HepG2 (cell line): ENCODE data around the gene SLC7A8. TPM values are rescaled to one million over a fixed set of nuclear protein-coding genes. Genes with fewer than 3 reads are reported as not detected.

Experiments
- ATAC-seq: fragments of 200-7000 bp; cut with Tn5 transposase; 3 replicates; pipeline ENCODE4 v1.9.1; 2020; ENCODE audit warnings: mild to moderate bottlenecking, moderate library complexity
- BruUV-seq: library from RNA; stranded (reverse); fragments of 400-500 nt; replicated peaks from 2 replicates; lab custom pipeline; 2021; lab: Mats Ljungman, UMichigan
- CTCF ChIA-PET: fragments of 300-600 bp; formaldehyde crosslinking; extraction: SDS; loops from one replicate; lab custom pipeline; 2021; ENCODE audit warnings: low total read pairs, inconsistent platforms, low intra/inter-chr PET ratio; lab: Yijun Ruan, JAX
- POLR2A ChIA-PET: fragments of 350-600 bp; sonication (Branson Sonifier 250); formaldehyde crosslinking; loops from one replicate; lab custom pipeline; 2020; ENCODE audit warnings: antibody characterized with exemption, inconsistent platforms; lab: Yijun Ruan, JAX
- DNase-seq: peaks from one replicate; pipeline ENCODE4 v3.0.0-alpha.2; 2015; ENCODE audit warnings: low spot score
- FAIRE-seq: peaks from 3 replicates; lab custom pipeline; 2011; peaks lifted over from hg19 to GRCh38; lab: Jason Lieb, UNC
- H2AFZ ChIP-seq: one replicate; pipeline ENCODE4 v1.6.1; 2011; ENCODE audit warnings: low read length, inconsistent platforms
- H3K27ac ChIP-seq: fragments of 300-600 bp; 3 replicates; pipeline ENCODE4 v1.8.0; 2011; ENCODE audit warnings: mixed run types, mild to moderate bottlenecking, mixed read lengths, low read length, inconsistent platforms; ENCODE audit not compliant: insufficient read depth; ENCODE audit errors: extremely low read length
- H3K27me3 ChIP-seq, 2 experiments: fragments of 200-600 bp in 1 of 2; 2 replicates in 1 of 2; 3 replicates in 1 of 2; pipeline versions ENCODE4 v1.6.0 to v1.8.0; 2011; ENCODE audit warnings: low read length in 2 of 2, mild to moderate bottlenecking in 2 of 2, moderate library complexity in 2 of 2, inconsistent platforms in 1 of 2; ENCODE audit not compliant: insufficient read depth in 2 of 2, control insufficient read depth in 1 of 2
- H3K36me3 ChIP-seq, 2 experiments: fragments of 200-600 bp in 1 of 2; replicated peaks in 1 of 2; 2 replicates in 1 of 2; 3 replicates in 1 of 2; pipeline versions ENCODE4 v1.5.1 to v1.8.0; 2011; ENCODE audit warnings: low read length in 2 of 2, inconsistent platforms in 1 of 2; ENCODE audit not compliant: insufficient read depth in 2 of 2, control insufficient read depth in 1 of 2
- H3K4me1 ChIP-seq: 2 replicates; pipeline ENCODE4 v1.5.1; 2012; ENCODE audit warnings: low read length, inconsistent platforms; ENCODE audit not compliant: insufficient read depth
- H3K4me2 ChIP-seq: 2 replicates; pipeline ENCODE4 v1.6.0; 2011; ENCODE audit warnings: low read depth, low read length, inconsistent platforms
- H3K4me3 ChIP-seq, 3 experiments: fragments of 200-600 bp in 1 of 3; sonication (generic), shearing (Covaris generic) in 1 of 3; replicated peaks in 1 of 3; 2 replicates each; pipeline ENCODE4 v1.5.1; 2011 to 2016; ENCODE audit warnings: low read length in 3 of 3, inconsistent platforms in 2 of 3, low read depth in 2 of 3, mild to moderate bottlenecking in 2 of 3, control low read depth in 1 of 3, mixed read lengths in 1 of 3; ENCODE audit not compliant: insufficient read depth in 1 of 3
- H3K79me2 ChIP-seq: one replicate; pipeline ENCODE4 v1.6.1; 2011; ENCODE audit warnings: low read length, inconsistent platforms; ENCODE audit not compliant: insufficient read depth
- H3K9ac ChIP-seq: 2 replicates; pipeline ENCODE4 v1.6.0; 2011; ENCODE audit warnings: mild to moderate bottlenecking, low read depth, low read length, inconsistent platforms; ENCODE audit not compliant: insufficient read depth
- H3K9me3 ChIP-seq: 2 replicates; pipeline ENCODE4 v1.5.1; 2012; ENCODE audit warnings: mild to moderate bottlenecking, low read length
- H4K20me1 ChIP-seq: 2 replicates; pipeline ENCODE4 v1.6.0; 2011; ENCODE audit warnings: inconsistent platforms, mild to moderate bottlenecking, low read length, moderate library complexity; ENCODE audit not compliant: insufficient read depth
- BORCS8-MEF2B ChIP-seq: sonication (generic); formaldehyde crosslinking; IDR thresholded peaks from 2 replicates; pipeline ENCODE4 v1.8.0; 2022; ENCODE audit warnings: mild to moderate bottlenecking, missing genetic modification reagents
- DRAP1 ChIP-seq: IDR thresholded peaks from 2 replicates; pipeline ENCODE4 v1.6.1; 2016; ENCODE audit warnings: missing genetic modification reagents, missing compliant biosample characterization
- ESRRA ChIP-seq: sonication (generic); formaldehyde crosslinking; IDR thresholded peaks from 2 replicates; pipeline ENCODE4 v1.5.1; 2020; ENCODE audit warnings: mild to moderate bottlenecking, low read depth, missing genetic modification reagents
- HMGXB4 ChIP-seq, 2 experiments: sonication (generic) in 1 of 2; formaldehyde crosslinking in 1 of 2; IDR thresholded peaks; 2 replicates each; pipeline versions ENCODE4 v1.4.0 to v1.6.1; 2018 to 2020; ENCODE audit warnings: missing genetic modification reagents in 2 of 2, borderline replicate concordance in 1 of 2, low read depth in 1 of 2, mild to moderate bottlenecking in 1 of 2, missing biosample characterization in 1 of 2
- IRX3 ChIP-seq: sonication (generic); formaldehyde crosslinking; IDR thresholded peaks from 2 replicates; pipeline ENCODE4 v1.8.1; 2023; ENCODE audit warnings: mild to moderate bottlenecking, low read depth, missing genetic modification reagents, borderline replicate concordance
- MXI1 ChIP-seq: IDR thresholded peaks from 3 replicates; pipeline ENCODE4 v1.6.1; 2012; ENCODE audit warnings: low read depth, low read length, inconsistent platforms, borderline replicate concordance
- NFRKB ChIP-seq: fragments of 450-650 bp; IDR thresholded peaks from 2 replicates; pipeline ENCODE4 v1.6.1; 2017
- SP2 ChIP-seq: sonication (generic); formaldehyde crosslinking; IDR thresholded peaks from 2 replicates; pipeline ENCODE4 v1.5.1; 2020; ENCODE audit warnings: mild to moderate bottlenecking, missing genetic modification reagents
- ZBTB37 ChIP-seq: sonication (generic); formaldehyde crosslinking; IDR thresholded peaks from 2 replicates; pipeline ENCODE4 v1.4.0; 2020; ENCODE audit warnings: mild to moderate bottlenecking, missing genetic modification reagents
- ZNF646 ChIP-seq: sonication (generic); formaldehyde crosslinking; IDR thresholded peaks from 2 replicates; pipeline ENCODE4 v1.9.0; 2021; ENCODE audit warnings: mild to moderate bottlenecking, missing genetic modification reagents
- ZNF709 ChIP-seq: sonication (generic); formaldehyde crosslinking; IDR thresholded peaks from 2 replicates; pipeline ENCODE4 v1.5.0; 2020; ENCODE audit warnings: mild to moderate bottlenecking, missing genetic modification reagents
- ZNF713 ChIP-seq: sonication (generic); formaldehyde crosslinking; IDR thresholded peaks from 2 replicates; pipeline ENCODE4 v1.4.0; 2020; ENCODE audit warnings: mild to moderate bottlenecking, missing genetic modification reagents
- WGBS: methylation state at CpG from one replicate; pipeline ENCODE4 v1.1.6; 2017; ENCODE audit warnings: low lambda C conversion rate; 5-methylcytosine and 5-hydroxymethylcytosine counted together
- in situ Hi-C: cut with HindIII; loops from 2 replicates; pipeline ENCODE4 v1.10.0; 2017; ENCODE audit warnings: low pct_unique_long_range_greater_than_20kb; ENCODE audit not compliant: extremely low pct_ligation_motif_present
- intact Hi-C: fragments of 100-400 bp; cut with micrococcal nuclease; formaldehyde crosslinking; loops from one replicate; pipeline ENCODE4 v1.10.0; 2022; ENCODE audit not compliant: unreplicated experiment
- polyA plus RNA-seq, 8 experiments: library from polyadenylated mRNA; depleted of rRNA in 3 of 8; stranded (reverse) in 7 of 8; unstranded in 1 of 8; fragments of >200 nt; fragmentation: Illumina TruSeq in 4 of 8; extraction: Trizol in 4 of 8; gene quantifications; 2 replicates each; pipeline versions ENCODE4 v1.2.1 to v1.2.3, GENCODE V29; 2011 to 2016; ENCODE audit warnings: low read depth in 4 of 8, missing spikeins in 1 of 8, mixed read lengths in 1 of 8; ENCODE audit not compliant: insufficient read depth in 1 of 8
- total RNA-seq, 5 experiments: library from RNA; depleted of rRNA; stranded (reverse); fragments of >200 nt; fragmentation: Illumina TruSeq; extraction: Trizol; gene quantifications; 2 replicates each; pipeline ENCODE4 v1.2.3, GENCODE V29; 2016; ENCODE audit warnings: low read depth in 1 of 5

Gene SLC7A8
- total and polyA plus RNA-seq, 2 of the 13 experiments (the other 11 are each of a cell fraction or from before 2014, with no cell fraction given): 0.25 TPM; not detected in 1

- intact Hi-C loops (no loop called here), in situ Hi-C loops (no loop called here)
- Histone ChIP-seq H3K36me3 (no peaks in the 10 kb centered on the region), H3K4me3 (no peak overlapping the region), H3K9me3 (no peaks in the 10 kb centered on the region), H3K4me2 (no peak overlapping the region), H4K20me1 (no peaks in the 10 kb centered on the region), H3K27ac (no peak overlapping the region), H3K79me2 (no peaks in the 10 kb centered on the region), H2AFZ (no peak overlapping the region), H3K4me1 (peaks cover 47% of the 10 kb centered on the region), H3K9ac (no peak overlapping the region), H3K27me3 (peaks cover 50 to 94% of the 10 kb centered on the region in 2 experiments)
- DNase-seq (no peak), ATAC-seq (no peak), FAIRE-seq (no peak)
- WGBS: 56% methylated on average over 32 of the region's 32 CpGs
- ChIA-PET POLR2A (interaction anchor here (0.6 kb wide), 1 partner anchor 22 kb away, joined by 3 read pairs; the partner anchor contains the start of genes ACIN1 and C14orf119), CTCF (interaction anchor here (9.6 kb wide), 1 partner anchor 68 kb away, joined by 493 read pairs; the partner anchor contains the start of gene SLC7A8)
- no TSS peak for BruUV-seq
- TF ChIP-seq HMGXB4 (CRISPR knock-in tag; IDR thresholded peaks at IDR 0.05; ENCODE audit: borderline replicate concordance in 1 of 2, low read depth in 1 of 2) (no peak), MXI1 (no peak), ZNF709 (CRISPR knock-in tag) (no peak), SP2 (no peak), BORCS8-MEF2B (CRISPR knock-in tag) (no peak), DRAP1 (CRISPR knock-in tag) (no peak), ZNF713 (CRISPR knock-in tag) (no peak), IRX3 (CRISPR knock-in tag) (no peak), NFRKB (no peak), ESRRA (CRISPR knock-in tag) (no peak), ZNF646 (CRISPR knock-in tag) (0 out of 2 replicates have a peak, but pooled peaks have one; percentile 19), ZBTB37 (CRISPR knock-in tag) (no peak)
Observed at GRCh38 chr14:23117371-23118020, 66.0 kb downstream of the SLC7A8 start.
